H1 (cell line): ENCODE measurements around the gene TBC1D4.

Experiments used
- HDAC6 ChIP-seq: IDR thresholded peaks from one replicate; pipeline ENCODE4 v1.7.1; 2012; ENCODE audit warnings: low read depth, mild to moderate bottlenecking, inconsistent platforms, low read length, moderate library complexity
- RXRA ChIP-seq: IDR thresholded peaks from 2 replicates; pipeline ENCODE4 v1.6.1; 2011; ENCODE audit warnings: low read depth, mild to moderate bottlenecking, low read length, moderate library complexity; ENCODE audit not compliant: insufficient read depth
- USF2 ChIP-seq: IDR thresholded peaks from 2 replicates; pipeline ENCODE4 v1.6.1; 2011; ENCODE audit warnings: low read length, improper control_type of control experiment

GRCh38 chr13:75370774-75371173 is 111.2 kb downstream of the TBC1D4 start:
- TF ChIP-seq HDAC6 (no peak), RXRA (no peak), USF2 (no peak)
